ENCODE measurements around the gene WIPF3. TPM values are rescaled to one million over a fixed set of nuclear protein-coding genes. Genes with fewer than 3 reads are reported as not detected.

WIPF3 gene
- total RNA-seq, 1 donor from 2014 or later: 0.46 TPM

- no peak for TF ChIP-seq CTCF (IDR thresholded peaks at IDR 0.05; ENCODE audit: insufficient read depth, low read length, poor library complexity, severe bottlenecking)
- Histone ChIP-seq H3K36me3 (ENCODE audit: control insufficient read depth, insufficient read depth, low read length) (no peaks in the 10 kb centered on the region), H3K27me3 (ENCODE audit: control insufficient read depth, insufficient read depth, low read length) (peaks cover 2% of the 10 kb centered on the region), H3K4me3 (ENCODE audit: low read depth, low read length) (no peak overlapping the region)
- DNase-seq (ENCODE audit: low read depth): no peak
Measured at GRCh38 chr7:29851487-29851886, 45.2 kb downstream of the WIPF3 start.

GRCh38 chr7:29852457-29852856 lies 46.1 kb downstream of the WIPF3 start:
- no peak overlapping the region for H3K4me3 ChIP-seq (ENCODE audit: low read depth, low read length)
- DNase-seq (ENCODE audit: low read depth): no peak
- H3K36me3 ChIP-seq (ENCODE audit: control insufficient read depth, insufficient read depth, low read length): no peaks in the 10 kb centered on the region
- peaks cover 2% of the 10 kb centered on the region for H3K27me3 ChIP-seq (ENCODE audit: control insufficient read depth, insufficient read depth, low read length)
- TF ChIP-seq CTCF (IDR thresholded peaks at IDR 0.05; ENCODE audit: insufficient read depth, low read length, poor library complexity, severe bottlenecking): no peak

- peaks cover 2% of the 10 kb centered on the region for H3K27me3 ChIP-seq (ENCODE audit: control insufficient read depth, insufficient read depth, low read length)
- DNase-seq (ENCODE audit: low read depth): no peak
- no peaks in the 10 kb centered on the region for H3K36me3 ChIP-seq (ENCODE audit: control insufficient read depth, insufficient read depth, low read length)
- TF ChIP-seq CTCF (IDR thresholded peaks at IDR 0.05; ENCODE audit: insufficient read depth, low read length, poor library complexity, severe bottlenecking): no peak
- no peak overlapping the region for H3K4me3 ChIP-seq (ENCODE audit: low read depth, low read length)
Measured at GRCh38 chr7:29853072-29853471, 46.8 kb downstream of the WIPF3 start.

- DNase-seq (ENCODE audit: low read depth): no peak
- Histone ChIP-seq H3K27me3 (ENCODE audit: control insufficient read depth, insufficient read depth, low read length) (peaks cover 2% of the 10 kb centered on the region), H3K4me3 (ENCODE audit: low read depth, low read length) (no peak overlapping the region), H3K36me3 (ENCODE audit: control insufficient read depth, insufficient read depth, low read length) (no peaks in the 10 kb centered on the region)
- TF ChIP-seq CTCF (IDR thresholded peaks at IDR 0.05; ENCODE audit: insufficient read depth, low read length, poor library complexity, severe bottlenecking): no peak
Measured at GRCh38 chr7:29853789-29854188, 47.5 kb downstream of the WIPF3 start.

GRCh38 chr7:29854257-29854938 lies 48.1 kb downstream of the WIPF3 start:
- Histone ChIP-seq H3K36me3 (ENCODE audit: control insufficient read depth, insufficient read depth, low read length) (no peaks in the 10 kb centered on the region), H3K4me3 (ENCODE audit: low read depth, low read length) (no peak overlapping the region), H3K27me3 (ENCODE audit: control insufficient read depth, insufficient read depth, low read length) (peaks cover 2% of the 10 kb centered on the region)
- no peak for TF ChIP-seq CTCF (IDR thresholded peaks at IDR 0.05; ENCODE audit: insufficient read depth, low read length, poor library complexity, severe bottlenecking)
- no peak for DNase-seq (ENCODE audit: low read depth)

DNA sequence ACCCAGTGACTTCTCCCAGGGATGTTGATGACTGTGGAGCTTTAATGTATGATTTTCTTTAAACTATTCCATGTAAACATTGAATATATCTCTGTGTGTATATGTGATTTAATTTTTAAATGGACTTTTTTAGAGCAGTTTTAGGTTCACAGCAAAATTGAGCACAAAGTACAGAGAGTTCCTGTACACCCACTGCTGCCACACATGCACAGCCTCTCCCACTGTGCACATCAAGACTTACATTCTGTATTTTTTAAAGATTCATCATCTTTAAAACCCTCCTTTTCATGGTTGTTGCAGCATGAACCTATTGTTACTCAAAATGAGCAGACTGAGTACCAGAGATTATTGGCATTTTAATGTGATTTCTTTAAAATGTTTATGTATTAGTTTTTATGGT lies 51.3 kb downstream of the WIPF3 start:
- Histone ChIP-seq H3K4me3 (ENCODE audit: low read depth, low read length) (no peak overlapping the region), H3K36me3 (ENCODE audit: control insufficient read depth, insufficient read depth, low read length) (no peaks in the 10 kb centered on the region), H3K27me3 (ENCODE audit: control insufficient read depth, insufficient read depth, low read length) (peaks cover 2% of the 10 kb centered on the region)
- DNase-seq (ENCODE audit: low read depth): no peak
- TF ChIP-seq CTCF (IDR thresholded peaks at IDR 0.05; ENCODE audit: insufficient read depth, low read length, poor library complexity, severe bottlenecking): no peak
